ENCODE results near the gene MAML2.
A peak's percentile ranks its signal among the peaks of the same experiment; 100 is the strongest.

The MAML2 gene

DNA sequence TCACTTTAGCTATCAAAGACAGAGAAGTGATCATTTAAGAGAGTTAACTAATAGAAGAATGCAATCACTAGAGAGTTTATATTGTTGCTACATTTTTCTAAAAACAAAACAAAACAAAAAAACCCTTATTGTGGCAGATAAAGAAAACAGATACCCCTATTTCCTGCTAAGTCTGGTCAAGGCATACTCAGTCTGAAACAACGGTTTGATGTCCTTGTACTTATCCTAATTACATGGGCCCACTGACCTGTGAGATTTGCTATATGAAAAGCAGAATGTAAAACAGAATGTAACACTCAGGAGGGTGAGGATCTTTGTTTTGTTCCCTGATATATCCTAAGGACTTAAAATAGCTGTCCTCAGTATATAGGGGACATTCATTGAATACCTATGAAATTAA is 24.6 kb downstream of the MAML2 start:
- no peak for DNase-seq (ENCODE audit: low spot score)

DNA sequence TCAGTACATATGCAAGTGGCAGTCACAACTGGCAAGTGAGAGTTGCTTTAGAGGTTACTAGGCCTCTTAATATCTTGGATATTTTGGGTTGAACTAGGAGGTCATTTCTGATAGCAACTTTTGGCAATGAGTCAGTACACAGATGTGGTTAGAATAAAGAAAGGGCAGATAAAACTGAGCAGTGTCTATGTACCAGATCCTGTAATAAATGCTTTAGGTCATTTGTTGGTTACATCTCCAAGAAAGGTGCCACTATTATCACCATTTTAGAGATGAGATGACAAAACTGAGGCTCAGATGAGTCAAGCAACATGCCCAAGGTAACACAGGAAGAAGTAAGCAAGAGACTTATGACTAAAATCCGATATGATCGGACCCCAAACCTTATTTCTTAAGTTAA is 25.0 kb downstream of the MAML2 start:
- no peak for DNase-seq (ENCODE audit: low spot score)

DNA sequence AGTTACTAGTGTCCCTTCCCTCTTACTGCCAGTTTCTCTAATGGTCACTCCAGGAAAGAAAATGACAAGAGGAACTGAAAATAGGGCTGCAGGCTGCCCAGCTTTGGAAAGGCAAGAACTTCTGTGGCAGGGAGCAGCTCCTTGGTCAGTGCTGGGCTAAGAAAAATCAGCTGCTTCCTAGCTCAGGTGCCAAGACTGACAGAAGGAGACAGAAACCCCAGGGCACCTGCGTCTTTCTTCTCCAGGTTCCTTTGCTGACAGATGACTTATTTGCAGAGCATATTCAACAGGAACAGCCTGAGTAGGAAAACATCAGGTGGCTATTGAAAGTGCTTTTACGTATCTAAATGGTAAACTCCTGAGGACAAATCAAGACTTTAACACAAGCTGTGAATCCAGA is 25.4 kb downstream of the MAML2 start:
- peak; percentile 31 for DNase-seq (ENCODE audit: low spot score)

DNA sequence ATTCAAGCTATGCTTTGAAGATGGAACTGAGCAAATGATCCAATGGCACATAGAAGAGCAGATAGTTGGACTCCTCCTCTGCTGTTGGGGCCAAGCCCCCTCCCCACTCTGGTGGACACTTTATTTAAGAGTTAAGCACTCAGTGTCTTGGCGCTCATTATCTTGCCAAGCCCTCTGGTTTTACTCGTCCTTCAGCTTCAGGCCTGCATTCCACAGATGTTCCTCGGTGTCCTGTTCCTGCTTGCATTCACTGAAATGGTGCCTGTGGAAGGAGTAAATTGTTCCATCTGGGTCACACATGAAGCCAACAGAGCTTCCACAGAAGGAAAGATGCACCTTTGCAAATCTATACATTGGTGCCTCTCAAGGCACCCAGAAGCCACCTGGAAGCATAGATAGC is 26.1 kb downstream of the MAML2 start:
- no peak for DNase-seq (ENCODE audit: low spot score)

DNA sequence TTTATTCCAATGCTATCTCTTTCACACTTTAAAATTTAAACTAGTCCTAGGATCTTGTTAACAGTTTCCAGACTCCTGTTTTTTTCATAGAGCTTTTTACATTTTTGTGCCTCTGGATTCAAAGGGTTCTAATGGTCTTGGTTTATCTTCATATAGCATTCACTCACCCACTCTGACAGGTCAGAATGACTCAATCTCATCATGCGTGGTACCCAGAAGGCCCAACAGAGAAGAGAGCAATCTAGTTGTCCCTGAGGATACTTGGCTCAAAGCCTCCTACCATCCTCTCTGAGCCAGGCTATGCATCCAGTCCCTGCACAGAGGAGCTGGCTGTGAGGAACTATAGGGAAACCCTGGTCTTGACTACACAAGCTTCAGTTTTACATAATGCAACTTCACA is 27.5 kb downstream of the MAML2 start:
- no peak for DNase-seq (ENCODE audit: low spot score)

DNA sequence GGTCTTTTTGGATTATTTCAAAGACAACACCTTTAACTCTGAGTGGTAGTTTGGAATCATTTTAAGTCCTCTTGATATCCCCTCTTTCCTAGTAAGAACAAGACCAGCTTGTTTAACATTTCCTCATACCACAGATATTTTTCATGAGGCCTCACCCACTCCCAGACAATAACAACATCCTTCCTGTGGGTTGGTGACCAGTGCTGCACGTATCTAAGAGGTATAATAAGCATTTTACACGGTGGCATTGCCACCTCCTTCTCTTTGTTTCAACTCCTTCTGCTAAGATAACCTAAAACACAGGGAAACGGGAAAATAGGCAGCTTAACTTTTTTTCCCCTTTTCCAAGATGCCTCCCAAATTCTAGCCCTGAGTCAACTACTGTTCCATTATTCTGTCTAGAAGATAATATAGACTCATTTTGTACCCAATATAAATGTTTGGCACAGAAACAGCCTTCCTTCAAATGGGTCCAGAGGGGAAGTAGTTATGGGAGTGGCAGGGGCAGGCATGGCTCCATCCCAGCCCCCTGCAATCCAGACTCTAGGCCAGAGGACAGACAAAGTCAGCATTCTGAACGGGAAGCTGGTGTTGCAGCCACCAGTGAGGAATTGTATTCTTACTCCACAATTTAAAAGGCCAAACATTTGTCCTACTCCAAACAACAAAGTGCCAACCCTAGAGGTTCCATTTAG is 28.5 kb downstream of the MAML2 start:
- DNase-seq (ENCODE audit: low spot score) = no peak

DNA sequence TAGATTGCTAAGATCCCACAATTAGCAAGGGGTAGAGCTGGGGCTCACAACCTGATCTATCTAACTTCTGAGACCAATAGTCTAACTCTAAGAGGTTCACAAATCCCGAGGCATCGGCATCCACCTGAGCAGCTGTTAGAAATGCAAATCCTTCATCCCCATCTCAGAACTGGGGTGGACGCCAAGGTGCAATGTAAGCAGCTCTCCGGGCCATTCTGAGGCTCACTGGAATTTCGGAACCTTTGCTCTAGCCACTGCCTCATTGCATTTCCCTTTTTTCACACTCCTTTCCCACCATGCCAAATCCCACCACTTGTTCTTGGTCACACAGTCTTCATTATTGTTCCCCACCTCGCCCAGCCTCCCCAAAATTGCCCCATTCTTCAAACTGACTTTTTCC is 29.8 kb downstream of the MAML2 start:
- peak; percentile 53 for DNase-seq (ENCODE audit: low spot score)

DNA sequence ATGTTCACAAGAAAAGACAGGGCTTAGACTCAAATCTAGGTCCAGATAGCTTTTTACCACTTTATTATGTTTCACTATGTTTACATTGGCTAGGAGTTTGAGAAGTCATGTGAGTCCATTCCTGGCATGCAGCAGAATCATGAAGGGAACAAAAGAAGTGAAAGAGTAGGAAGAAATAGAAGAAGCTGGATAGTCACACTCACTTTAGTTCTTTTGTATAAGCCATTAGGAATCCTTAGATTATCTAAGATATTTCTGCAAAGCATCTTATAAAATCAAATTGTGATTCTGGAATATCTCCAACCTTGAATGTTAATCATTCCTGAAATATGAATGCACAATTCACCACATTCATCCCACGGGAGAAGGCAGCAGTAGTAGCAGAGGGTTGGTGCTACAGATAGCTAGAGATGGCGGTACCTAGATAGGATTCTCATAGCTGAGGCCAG is 31.9 kb downstream of the MAML2 start:
- DNase-seq (ENCODE audit: low spot score) = no peak

DNA sequence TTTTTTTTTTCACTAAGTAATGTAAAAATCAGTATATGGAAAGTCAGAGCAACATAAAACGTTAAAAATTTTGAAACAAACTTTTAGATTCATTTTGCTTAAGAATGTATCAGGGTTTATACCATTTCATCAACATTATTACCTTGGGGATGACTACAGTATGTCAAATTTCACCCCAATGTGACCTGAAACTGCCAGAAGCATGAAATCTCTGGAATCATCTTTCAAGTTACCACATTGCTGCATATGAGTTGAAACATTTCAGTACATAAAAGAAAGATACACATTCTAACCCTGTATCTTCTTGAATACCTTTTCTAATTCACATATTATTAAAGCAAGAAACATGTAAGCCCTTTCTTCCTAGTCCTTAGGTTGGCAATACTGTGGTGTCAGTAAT is 32.8 kb downstream of the MAML2 start:
- no peak for DNase-seq (ENCODE audit: low spot score)

DNA sequence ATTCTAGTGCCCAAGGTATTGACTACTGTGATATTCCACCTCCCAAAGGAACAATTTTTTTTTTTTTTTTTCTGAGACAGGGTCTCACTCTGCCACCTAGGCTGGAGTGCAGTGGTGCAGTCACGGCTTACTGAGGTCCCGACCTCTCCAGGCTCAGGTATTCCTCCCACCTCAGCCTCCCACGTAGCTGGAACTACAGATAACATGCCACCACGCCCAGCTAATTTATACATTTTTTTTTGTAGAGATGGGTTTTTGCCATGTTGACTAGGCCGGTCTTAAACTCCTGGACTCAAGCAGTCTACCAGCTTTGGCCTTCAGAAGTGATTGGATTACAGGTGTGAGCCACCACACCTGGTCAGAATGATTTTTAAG is 33.4 kb downstream of the MAML2 start:
- no peak for DNase-seq (ENCODE audit: low spot score)

DNA sequence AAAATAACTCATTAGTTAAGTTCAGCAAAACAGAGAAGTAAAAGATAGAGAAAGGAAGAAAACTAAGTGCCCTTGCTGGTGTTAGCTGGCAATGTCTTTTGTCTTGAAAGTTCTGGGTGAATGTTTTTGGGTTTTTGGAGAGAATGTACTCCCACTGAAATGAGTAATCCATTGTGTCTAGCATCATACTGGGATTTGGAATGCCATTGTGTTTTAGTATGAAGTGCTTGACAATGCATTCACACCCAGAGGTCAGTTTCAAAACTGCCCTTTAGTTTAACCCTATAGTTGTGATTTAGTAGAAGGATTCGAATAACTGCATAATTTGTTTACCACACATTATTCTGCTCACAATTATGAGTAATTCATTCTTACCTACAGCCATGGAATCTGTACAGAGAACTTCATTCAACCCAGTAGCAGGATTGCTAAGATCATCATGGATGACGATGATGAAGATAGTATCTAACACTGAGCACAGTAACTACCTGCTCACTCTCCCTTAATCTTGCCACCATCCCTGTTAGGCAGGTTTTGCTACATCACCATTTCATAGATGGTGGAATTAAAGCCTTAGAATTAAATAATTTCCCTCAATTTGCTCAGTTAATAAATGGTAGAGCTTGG is 33.9 kb downstream of the MAML2 start:
- DNase-seq (ENCODE audit: low spot score) = no peak

DNA sequence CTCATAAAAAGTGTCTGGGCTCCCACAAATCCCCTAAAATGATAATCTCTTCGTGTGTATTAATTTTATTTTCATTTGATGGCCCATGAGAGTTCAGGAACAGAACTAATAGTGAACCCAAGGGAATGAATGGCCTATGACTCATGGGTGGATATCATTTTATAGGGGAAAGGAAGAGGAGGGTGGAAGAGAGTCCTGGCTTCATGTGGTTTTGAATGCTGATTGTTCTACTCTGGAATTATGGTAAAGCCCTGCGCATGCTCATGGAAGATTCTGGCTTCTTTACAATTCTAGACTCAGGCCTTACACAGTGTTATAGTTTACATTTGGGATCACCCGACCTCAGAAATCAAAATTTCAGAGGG is 35.2 kb downstream of the MAML2 start:
- no peak for DNase-seq (ENCODE audit: low spot score)

DNA sequence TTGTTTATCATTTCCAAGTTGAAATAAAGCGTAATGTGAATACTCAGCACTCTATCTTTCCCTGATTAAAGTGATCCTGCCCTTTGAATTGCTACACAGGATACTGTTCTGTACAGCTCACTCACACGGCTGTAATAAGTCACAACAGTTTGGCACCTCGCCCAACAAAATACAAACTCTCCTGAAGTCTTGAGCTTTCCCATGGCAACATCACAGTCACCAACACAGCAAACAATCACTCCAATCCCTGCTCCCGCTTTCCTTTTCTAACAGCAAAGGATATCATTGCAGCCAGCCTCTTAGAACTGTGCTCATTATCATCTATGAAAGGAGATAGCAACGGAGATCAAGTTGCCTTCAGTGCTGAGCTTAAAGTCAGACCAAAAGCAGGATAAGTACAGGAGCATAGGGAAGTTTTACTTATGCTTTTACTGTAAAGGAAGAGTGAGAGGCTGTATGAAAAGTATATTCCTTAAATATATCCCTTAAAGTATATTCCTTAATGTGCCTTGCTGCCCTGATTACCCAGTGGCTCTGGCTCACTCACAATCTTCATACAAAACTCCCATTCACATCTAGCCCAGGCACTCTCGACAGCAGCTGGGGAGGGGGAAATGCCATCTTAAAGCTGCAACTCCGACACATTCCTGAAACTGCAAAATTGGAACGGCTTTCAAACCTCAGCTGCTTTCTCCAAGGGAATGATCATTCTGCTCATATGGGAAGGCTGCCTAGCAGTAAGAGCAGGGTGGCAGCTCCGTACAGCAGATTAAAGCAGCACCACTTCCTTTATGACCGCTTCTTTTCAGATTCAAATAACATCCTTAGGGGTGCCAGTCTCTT is 35.8 kb downstream of the MAML2 start:
- peak; percentile 48 for DNase-seq (ENCODE audit: low spot score)

DNA sequence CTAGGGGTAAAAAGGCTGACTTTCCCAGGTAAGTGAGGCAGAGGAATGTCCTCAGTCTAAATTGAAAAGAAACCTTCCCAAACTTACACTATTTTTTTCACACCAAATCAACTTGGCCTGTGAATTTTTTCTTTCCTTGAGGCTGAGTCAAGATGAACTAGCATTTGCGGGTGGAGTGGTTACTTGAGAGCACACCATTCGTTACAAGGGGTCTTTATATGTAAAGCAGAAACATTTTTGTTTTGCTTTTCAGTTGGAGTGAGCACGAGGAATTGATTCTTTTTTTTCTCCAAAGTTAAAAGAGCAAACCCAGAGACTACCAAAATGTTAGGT is 36.4 kb downstream of the MAML2 start:
- no peak for DNase-seq (ENCODE audit: low spot score)

DNA sequence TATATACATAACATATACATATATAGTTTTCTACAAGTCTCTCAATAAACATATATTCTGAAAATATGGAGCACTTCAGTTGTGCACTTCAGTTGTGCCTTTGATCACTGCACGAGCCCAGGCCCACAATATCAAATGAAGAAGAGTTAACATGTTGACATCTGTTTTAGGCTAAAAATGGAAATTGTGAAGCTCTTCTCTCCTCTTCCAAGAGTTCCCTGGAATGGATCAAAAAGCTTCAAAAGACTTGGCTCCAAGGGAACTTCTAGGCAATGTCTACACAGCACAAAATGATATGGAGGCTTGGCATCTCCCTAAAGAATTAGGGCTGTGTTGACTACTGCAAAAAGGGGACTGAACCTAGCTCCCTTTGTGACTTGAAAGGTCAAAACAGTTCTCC is 36.9 kb downstream of the MAML2 start:
- no peak for DNase-seq (ENCODE audit: low spot score)

DNA sequence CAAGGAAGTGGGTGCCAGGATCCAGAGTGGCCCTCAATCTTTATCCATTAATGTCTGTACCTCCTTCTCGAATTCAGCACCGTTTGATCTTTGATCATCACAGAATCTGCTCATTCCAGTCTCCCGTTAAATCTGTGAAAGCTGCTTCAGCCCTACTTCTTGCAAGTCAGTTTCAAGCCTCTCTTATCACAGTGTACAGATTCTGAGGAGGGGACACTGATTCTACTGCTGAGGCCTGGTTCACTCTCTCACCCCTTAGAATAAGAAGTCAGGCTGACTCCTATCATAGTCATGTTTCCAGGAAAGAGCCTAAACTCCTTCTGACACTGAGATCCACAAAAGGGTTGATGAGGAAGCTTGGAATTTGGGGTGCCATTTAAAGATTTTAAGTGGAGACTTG is 39.0 kb downstream of the MAML2 start:
- no peak for DNase-seq (ENCODE audit: low spot score)

DNA sequence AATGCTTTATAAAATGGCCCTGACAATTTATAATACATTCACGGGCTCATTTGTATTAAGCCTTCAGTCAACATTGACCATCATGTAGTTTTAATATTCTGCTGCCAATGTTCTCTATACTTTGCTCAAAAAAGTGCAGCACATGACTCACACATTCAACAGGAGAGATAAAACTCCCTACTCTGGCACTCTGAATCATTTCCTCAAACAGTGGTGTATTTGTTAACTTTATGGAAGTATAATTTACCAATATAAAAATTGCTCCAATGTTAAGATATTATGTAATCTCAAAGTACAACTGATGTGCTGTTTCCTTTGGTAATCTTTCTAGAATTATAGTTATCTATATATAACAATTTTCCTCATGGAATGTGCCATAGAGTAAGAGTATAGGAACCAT is 39.9 kb downstream of the MAML2 start:
- DNase-seq (ENCODE audit: low spot score) = no peak

DNA sequence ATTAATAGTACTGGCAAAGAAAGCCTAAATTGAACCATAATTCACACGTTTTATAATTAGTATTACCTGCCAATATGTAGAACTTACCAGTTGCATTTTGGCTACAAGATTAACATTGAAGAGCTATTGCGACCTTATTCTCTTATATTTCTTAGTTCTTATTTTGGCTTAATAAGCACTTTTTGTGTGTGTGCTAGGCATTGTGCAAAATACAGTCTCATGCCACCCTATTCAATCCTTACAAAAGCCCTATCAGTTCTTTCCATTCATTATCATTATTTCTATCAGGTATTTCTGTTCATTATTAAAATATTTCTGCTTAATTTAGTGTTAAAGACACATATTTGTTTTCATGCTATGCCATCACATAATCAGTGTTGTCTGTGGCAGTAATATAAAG is 41.2 kb downstream of the MAML2 start:
- no peak for DNase-seq (ENCODE audit: low spot score)

DNA sequence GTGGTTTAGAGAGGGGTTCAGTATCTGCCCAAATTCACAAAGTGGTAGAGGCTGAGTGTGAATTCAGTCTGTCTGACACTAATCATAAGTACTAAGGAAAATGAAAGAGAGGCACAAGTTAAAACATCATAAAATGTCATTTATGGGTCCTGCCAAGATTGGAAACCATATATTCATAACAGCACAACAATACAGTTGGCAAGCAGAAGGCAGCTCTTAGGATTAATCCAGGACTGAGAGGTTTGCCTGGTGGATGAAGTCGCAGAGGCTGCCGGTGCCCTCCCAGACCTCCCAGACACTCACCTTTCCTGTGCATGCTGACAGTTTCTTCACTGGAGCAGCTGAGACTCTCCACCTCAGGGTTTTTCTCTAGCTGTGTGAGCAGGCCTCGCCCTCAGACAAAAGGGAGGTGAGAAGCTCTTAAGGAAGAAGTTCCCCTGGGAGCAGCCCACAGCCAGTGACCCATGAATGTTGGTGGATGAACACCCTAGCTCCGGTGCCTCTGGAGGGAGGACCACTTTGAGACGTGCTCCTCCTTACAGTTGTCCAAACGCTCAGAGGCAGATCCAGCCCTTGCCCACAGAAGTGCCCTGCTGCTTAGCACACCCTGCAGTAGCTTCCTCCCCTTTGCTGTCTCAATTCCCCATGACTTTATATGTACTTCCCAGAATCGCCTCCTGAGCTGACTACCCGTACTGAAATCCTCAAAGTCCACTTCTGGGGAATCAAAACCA is 43.7 kb downstream of the MAML2 start:
- DNase-seq (ENCODE audit: low spot score) = no peak

DNA sequence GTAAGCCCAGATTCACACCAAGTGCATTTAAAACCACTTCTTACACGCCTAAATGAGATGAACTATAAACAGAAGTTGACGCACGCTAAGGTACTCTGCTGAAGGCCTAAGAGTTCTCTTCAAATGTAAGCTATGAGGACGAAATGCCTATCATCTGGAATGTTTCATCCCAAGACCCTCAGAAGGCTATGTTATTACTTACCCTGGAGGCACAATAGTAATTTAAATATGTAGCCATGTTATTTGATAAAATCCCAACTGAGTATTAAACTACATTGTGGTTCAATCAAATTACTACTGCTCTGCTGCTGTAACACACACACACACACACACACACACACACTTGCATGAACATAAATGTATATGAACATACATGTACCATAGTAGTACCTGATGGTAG is 47.6 kb downstream of the MAML2 start:
- no peak for DNase-seq (ENCODE audit: low spot score)

DNA sequence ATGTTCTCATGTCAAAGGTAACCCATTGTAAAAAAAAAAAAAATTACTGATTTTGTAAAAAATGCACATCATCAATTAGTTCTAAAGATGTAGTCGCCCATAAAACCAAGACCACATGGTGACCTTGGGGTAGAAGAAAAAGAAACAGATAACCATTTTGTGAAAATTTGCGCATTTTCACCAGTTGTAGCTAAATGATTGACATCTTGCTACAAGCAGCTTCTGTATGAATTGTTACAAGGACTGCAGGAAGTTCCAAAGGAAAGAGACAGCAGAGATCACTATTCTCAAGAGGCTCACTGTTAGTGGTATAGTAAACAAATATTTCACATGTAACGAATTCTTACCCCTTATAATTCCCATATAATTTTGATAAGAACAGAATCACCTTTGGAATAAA is 48.7 kb downstream of the MAML2 start:
- no peak for DNase-seq (ENCODE audit: low spot score)

DNA sequence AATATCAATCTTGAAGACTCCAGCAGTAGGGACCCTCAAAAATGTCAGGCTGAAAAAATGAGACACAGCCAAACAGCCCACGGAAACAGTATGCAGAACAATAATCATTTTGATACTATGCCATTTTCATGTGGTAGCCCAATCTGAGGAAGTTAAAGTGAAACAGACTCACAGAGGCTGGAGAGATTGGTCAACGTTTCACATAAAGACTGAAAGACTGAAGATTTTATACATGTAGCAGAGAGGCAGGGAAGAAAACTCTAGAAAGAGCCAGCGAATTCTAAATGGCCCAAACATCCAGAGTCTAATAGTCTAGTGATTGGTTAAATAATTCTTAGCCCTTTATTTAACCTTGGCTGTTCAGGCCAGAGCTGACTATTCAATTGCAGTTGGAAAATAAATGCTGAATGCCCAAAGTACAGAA is 49.4 kb downstream of the MAML2 start:
- no peak for DNase-seq (ENCODE audit: low spot score)

DNA sequence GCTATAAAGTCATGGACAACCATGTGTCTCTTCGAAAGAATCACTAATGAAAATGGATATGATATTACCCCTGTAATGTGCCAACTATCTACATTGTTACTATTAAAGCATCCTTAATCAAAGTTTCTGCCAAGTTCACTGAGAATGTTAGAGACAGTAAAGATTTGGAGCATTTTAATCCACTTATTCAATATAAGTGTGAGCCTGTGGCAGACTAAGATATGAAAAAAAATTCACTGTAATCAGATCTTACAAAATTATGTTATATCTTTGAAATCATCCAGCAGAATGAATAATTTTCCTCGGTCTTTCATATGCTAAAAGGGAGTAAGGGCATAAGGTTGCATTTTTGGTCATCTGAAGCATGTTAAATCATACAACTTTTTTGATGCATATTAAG is 49.9 kb downstream of the MAML2 start:
- no peak for DNase-seq (ENCODE audit: low spot score)
